NT2/D1 (cell line): Measurements from ENCODE around the gene HS3ST6.

Source experiments
- DNase-seq: peaks from one replicate; pipeline ENCODE4 v3.0.0-alpha.2; 2011; ENCODE audit warnings: low read depth, low spot score
- H3K27me3 ChIP-seq: 2 replicates; pipeline ENCODE4 v1.6.0; 2011; ENCODE audit warnings: mild to moderate bottlenecking; ENCODE audit not compliant: insufficient read length, insufficient read depth
- H3K36me3 ChIP-seq: 2 replicates; pipeline ENCODE4 v1.6.1; 2011; ENCODE audit warnings: mild to moderate bottlenecking, low read length, mixed read lengths; ENCODE audit not compliant: insufficient read depth, insufficient read length
- H3K4me1 ChIP-seq: 2 replicates; pipeline ENCODE4 v1.5.1; 2011; ENCODE audit not compliant: insufficient read depth, insufficient read length
- H3K4me3 ChIP-seq: 2 replicates; pipeline ENCODE4 v1.5.1; 2011; ENCODE audit warnings: low read depth; ENCODE audit not compliant: insufficient read length
- H3K9ac ChIP-seq: 2 replicates; pipeline ENCODE4 v1.6.0; 2011; ENCODE audit warnings: low read depth; ENCODE audit not compliant: insufficient read length
- H3K9me3 ChIP-seq: 2 replicates; pipeline ENCODE4 v1.5.1; 2011; ENCODE audit warnings: mild to moderate bottlenecking, low read length; ENCODE audit not compliant: insufficient read depth
- SUZ12 ChIP-seq: IDR thresholded peaks from 2 replicates; pipeline ENCODE4 v1.6.1; 2011; ENCODE audit not compliant: insufficient read length, insufficient read depth; ENCODE audit errors: extremely low read depth
- YY1 ChIP-seq: IDR thresholded peaks from 2 replicates; pipeline ENCODE4 v1.6.1; 2011; ENCODE audit not compliant: insufficient read length, insufficient read depth
- ZNF274 ChIP-seq: IDR thresholded peaks from 2 replicates; pipeline ENCODE4 v1.6.1; 2011; ENCODE audit warnings: mild to moderate bottlenecking, low read depth, low read length

HS3ST6 gene

GRCh38 chr16:1914084-1914608 is 4.1 kb downstream of the HS3ST6 start:
- Histone ChIP-seq H3K9me3 (no peaks in the 10 kb centered on the region), H3K4me3 (no peak overlapping the region), H3K4me1 (peaks cover 46% of the 10 kb centered on the region), H3K9ac (no peak overlapping the region), H3K27me3 (peaks cover 24% of the 10 kb centered on the region), H3K36me3 (no peaks in the 10 kb centered on the region)
- TF ChIP-seq SUZ12 (no peak), ZNF274 (no peak), YY1 (no peak)
- DNase-seq: no peak

GRCh38 chr16:1913327-1914083 is 4.7 kb downstream of the HS3ST6 start:
- Histone ChIP-seq H3K4me1 (peaks cover 45% of the 10 kb centered on the region), H3K36me3 (no peaks in the 10 kb centered on the region), H3K4me3 (no peak overlapping the region), H3K9ac (no peak overlapping the region), H3K9me3 (no peaks in the 10 kb centered on the region), H3K27me3 (peaks cover 18% of the 10 kb centered on the region)
- TF ChIP-seq YY1 (no peak), SUZ12 (no peak), ZNF274 (no peak)
- DNase-seq: no peak

- Histone ChIP-seq H3K27me3 (peaks cover 8% of the 10 kb centered on the region), H3K4me3 (no peak overlapping the region), H3K9ac (no peak overlapping the region), H3K4me1 (peaks cover 47% of the 10 kb centered on the region), H3K9me3 (no peaks in the 10 kb centered on the region), H3K36me3 (no peaks in the 10 kb centered on the region)
- TF ChIP-seq ZNF274 (no peak), YY1 (no peak), SUZ12 (no peak)
- no peak for DNase-seq
These were observed 6.0 kb downstream of the HS3ST6 start for GRCh38 chr16:1912215-1912543.

GRCh38 chr16:1911467-1912214 is 6.6 kb downstream of the HS3ST6 start:
- H3K4me1 ChIP-seq: peaks cover 42% of the 10 kb centered on the region
- no peak overlapping the region for H3K4me3 ChIP-seq
- peaks cover 3% of the 10 kb centered on the region for H3K27me3 ChIP-seq
- no peak for TF ChIP-seq SUZ12
- TF ChIP-seq ZNF274: no peak
- TF ChIP-seq YY1: no peak
- no peaks in the 10 kb centered on the region for H3K36me3 ChIP-seq
- H3K9ac ChIP-seq: no peak overlapping the region
- DNase-seq: no peak
- no peaks in the 10 kb centered on the region for H3K9me3 ChIP-seq

- TF ChIP-seq SUZ12 (no peak), YY1 (no peak), ZNF274 (no peak)
- no peak for DNase-seq
- no peaks in the 10 kb centered on the region for H3K9me3 ChIP-seq
- H3K27me3 ChIP-seq: no peaks in the 10 kb centered on the region
- H3K4me3 ChIP-seq: no peak overlapping the region
- H3K9ac ChIP-seq: peak overlapping the region; percentile 43
- no peaks in the 10 kb centered on the region for H3K36me3 ChIP-seq
- H3K4me1 ChIP-seq: peaks cover 37% of the 10 kb centered on the region
These were observed 8.5 kb downstream of the HS3ST6 start for GRCh38 chr16:1909561-1910231.

- no peak for TF ChIP-seq SUZ12
- no peak for TF ChIP-seq ZNF274
- TF ChIP-seq YY1: no peak
- Histone ChIP-seq H3K4me1 (peaks cover 33% of the 10 kb centered on the region), H3K4me3 (no peak overlapping the region), H3K9ac (no peak overlapping the region), H3K27me3 (no peaks in the 10 kb centered on the region), H3K36me3 (no peaks in the 10 kb centered on the region), H3K9me3 (no peaks in the 10 kb centered on the region)
- no peak for DNase-seq
These were observed 9.2 kb downstream of the HS3ST6 start for GRCh38 chr16:1908983-1909382.

- DNase-seq: no peak
- H3K4me3 ChIP-seq: no peak overlapping the region
- no peaks in the 10 kb centered on the region for H3K9me3 ChIP-seq
- TF ChIP-seq SUZ12 (no peak), YY1 (no peak), ZNF274 (no peak)
- no peaks in the 10 kb centered on the region for H3K36me3 ChIP-seq
- H3K27me3 ChIP-seq: no peaks in the 10 kb centered on the region
- H3K4me1 ChIP-seq: peaks cover 31% of the 10 kb centered on the region
- no peak overlapping the region for H3K9ac ChIP-seq
These were observed 10.0 kb downstream of the HS3ST6 start for GRCh38 chr16:1908184-1908583.
